HL-60 (cell line): Measurements from ENCODE around the gene SVOPL.

Experiments used
- DNase-seq, 2 experiments: peaks; one replicate each; pipeline ENCODE4 v3.0.0-alpha.2; 2010 to 2020; ENCODE audit warnings: low read depth in 1 of 2, low spot score in 1 of 2
- H3K27ac ChIP-seq: fragments of 250-450 bp; sonication (Bioruptor Pico); replicated peaks from 2 replicates; pipeline ENCODE4 v1.5.1; 2020; ENCODE audit warnings: mild to moderate bottlenecking, moderate library complexity
- H3K27me3 ChIP-seq: fragments of 250-450 bp; sonication (Bioruptor Pico); 2 replicates; pipeline ENCODE4 v1.5.1; 2021; ENCODE audit warnings: mild to moderate bottlenecking, moderate library complexity; ENCODE audit not compliant: insufficient read depth, poor library complexity, severe bottlenecking
- H3K4me3 ChIP-seq: replicated peaks from 2 replicates; pipeline ENCODE4 v1.5.1; 2011; ENCODE audit warnings: mild to moderate bottlenecking, control low read depth, low read length; ENCODE audit not compliant: insufficient read depth
- GABPA ChIP-seq: IDR thresholded peaks from 2 replicates; pipeline ENCODE4 v1.6.1; 2012; ENCODE audit warnings: low read depth
- POLR2AphosphoS5 ChIP-seq: IDR thresholded peaks from 2 replicates; pipeline ENCODE4 v1.6.1; 2012; ENCODE audit warnings: low read depth
- SPI1 ChIP-seq: IDR thresholded peaks from 2 replicates; pipeline ENCODE4 v1.6.1; 2012; ENCODE audit warnings: low read depth, mild to moderate bottlenecking, borderline replicate concordance
- TF ChIP-seq, protein P1 (sequence below): IDR thresholded peaks from one replicate; pipeline ENCODE4 v1.5.1; 2011; ENCODE audit warnings: low read length, control low read depth, inconsistent platforms; ENCODE audit not compliant: insufficient read depth
- TF ChIP-seq, protein P2 (sequence below): IDR thresholded peaks from 2 replicates; pipeline ENCODE4 v1.6.1; 2012; ENCODE audit warnings: low read depth; ENCODE audit not compliant: insufficient replicate concordance

The SVOPL gene

DNA sequence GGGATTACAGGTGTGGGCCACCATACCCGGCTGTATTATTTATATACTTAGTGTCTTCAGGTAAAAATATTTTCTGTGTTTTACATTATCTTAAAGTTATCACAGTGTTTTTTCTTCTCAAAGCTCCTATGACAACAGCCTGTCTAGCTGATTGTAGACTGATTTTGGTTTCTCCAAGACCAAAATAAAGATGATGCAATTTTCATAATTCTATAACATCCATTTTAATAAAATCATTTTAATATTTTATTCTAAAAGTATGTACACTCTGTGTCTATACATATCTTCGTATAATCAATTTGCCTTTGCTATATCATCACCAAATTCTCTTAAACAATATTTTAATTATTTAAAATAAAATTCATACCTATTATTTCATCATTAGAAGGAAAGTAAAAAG lies 132.5 kb downstream of the SVOPL start:
- Histone ChIP-seq H3K27ac (no peak overlapping the region), H3K27me3 (no peaks in the 10 kb centered on the region), H3K4me3 (no peak overlapping the region)
- DNase-seq, result no peak
- TF ChIP-seq SPI1, result no peak
- TF ChIP-seq POLR2AphosphoS5, result no peak
- TF ChIP-seq, protein P1, sequence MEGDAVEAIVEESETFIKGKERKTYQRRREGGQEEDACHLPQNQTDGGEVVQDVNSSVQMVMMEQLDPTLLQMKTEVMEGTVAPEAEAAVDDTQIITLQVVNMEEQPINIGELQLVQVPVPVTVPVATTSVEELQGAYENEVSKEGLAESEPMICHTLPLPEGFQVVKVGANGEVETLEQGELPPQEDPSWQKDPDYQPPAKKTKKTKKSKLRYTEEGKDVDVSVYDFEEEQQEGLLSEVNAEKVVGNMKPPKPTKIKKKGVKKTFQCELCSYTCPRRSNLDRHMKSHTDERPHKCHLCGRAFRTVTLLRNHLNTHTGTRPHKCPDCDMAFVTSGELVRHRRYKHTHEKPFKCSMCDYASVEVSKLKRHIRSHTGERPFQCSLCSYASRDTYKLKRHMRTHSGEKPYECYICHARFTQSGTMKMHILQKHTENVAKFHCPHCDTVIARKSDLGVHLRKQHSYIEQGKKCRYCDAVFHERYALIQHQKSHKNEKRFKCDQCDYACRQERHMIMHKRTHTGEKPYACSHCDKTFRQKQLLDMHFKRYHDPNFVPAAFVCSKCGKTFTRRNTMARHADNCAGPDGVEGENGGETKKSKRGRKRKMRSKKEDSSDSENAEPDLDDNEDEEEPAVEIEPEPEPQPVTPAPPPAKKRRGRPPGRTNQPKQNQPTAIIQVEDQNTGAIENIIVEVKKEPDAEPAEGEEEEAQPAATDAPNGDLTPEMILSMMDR, result no peak
- TF ChIP-seq GABPA, result no peak
- TF ChIP-seq, protein P2, sequence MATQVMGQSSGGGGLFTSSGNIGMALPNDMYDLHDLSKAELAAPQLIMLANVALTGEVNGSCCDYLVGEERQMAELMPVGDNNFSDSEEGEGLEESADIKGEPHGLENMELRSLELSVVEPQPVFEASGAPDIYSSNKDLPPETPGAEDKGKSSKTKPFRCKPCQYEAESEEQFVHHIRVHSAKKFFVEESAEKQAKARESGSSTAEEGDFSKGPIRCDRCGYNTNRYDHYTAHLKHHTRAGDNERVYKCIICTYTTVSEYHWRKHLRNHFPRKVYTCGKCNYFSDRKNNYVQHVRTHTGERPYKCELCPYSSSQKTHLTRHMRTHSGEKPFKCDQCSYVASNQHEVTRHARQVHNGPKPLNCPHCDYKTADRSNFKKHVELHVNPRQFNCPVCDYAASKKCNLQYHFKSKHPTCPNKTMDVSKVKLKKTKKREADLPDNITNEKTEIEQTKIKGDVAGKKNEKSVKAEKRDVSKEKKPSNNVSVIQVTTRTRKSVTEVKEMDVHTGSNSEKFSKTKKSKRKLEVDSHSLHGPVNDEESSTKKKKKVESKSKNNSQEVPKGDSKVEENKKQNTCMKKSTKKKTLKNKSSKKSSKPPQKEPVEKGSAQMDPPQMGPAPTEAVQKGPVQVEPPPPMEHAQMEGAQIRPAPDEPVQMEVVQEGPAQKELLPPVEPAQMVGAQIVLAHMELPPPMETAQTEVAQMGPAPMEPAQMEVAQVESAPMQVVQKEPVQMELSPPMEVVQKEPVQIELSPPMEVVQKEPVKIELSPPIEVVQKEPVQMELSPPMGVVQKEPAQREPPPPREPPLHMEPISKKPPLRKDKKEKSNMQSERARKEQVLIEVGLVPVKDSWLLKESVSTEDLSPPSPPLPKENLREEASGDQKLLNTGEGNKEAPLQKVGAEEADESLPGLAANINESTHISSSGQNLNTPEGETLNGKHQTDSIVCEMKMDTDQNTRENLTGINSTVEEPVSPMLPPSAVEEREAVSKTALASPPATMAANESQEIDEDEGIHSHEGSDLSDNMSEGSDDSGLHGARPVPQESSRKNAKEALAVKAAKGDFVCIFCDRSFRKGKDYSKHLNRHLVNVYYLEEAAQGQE, result no peak

- peak overlapping the region; percentile 11; the same call in 1 of the 2 replicates for H3K4me3 ChIP-seq
- H3K27me3 ChIP-seq, result no peaks in the 10 kb centered on the region
- H3K27ac ChIP-seq, result peak overlapping the region; percentile 89
- TF ChIP-seq, protein P2, result no peak
- TF ChIP-seq POLR2AphosphoS5, result peak; percentile 81
- 0 out of 2 replicates have a peak, but pooled peaks have one; percentile 42 for TF ChIP-seq GABPA
- TF ChIP-seq, protein P1, result no peak
- TF ChIP-seq SPI1, result peak; percentile 52; the same call in 1 of the 2 replicates
- DNase-seq, result peak; percentile 80 to 82
Observed at GRCh38 chr7:138565451-138566114, 135.6 kb downstream of the SVOPL start.

GRCh38 chr7:138565071-138565450 lies 136.1 kb downstream of the SVOPL start:
- H3K27me3 ChIP-seq, result no peaks in the 10 kb centered on the region
- H3K27ac ChIP-seq, result peak overlapping the region; percentile 89
- H3K4me3 ChIP-seq, result peak overlapping the region; percentile 45
- TF ChIP-seq, protein P2, result no peak
- no peak for TF ChIP-seq GABPA
- TF ChIP-seq, protein P1, result no peak
- TF ChIP-seq POLR2AphosphoS5, result peak; percentile 78
- peak; percentile 99 for TF ChIP-seq SPI1
- DNase-seq, result peak; percentile 94 to 96
